HFF-Myc (cell line): Measurements from ENCODE around the gene SHC1.
A peak's percentile ranks its signal among the peaks of the same experiment; 100 is the strongest.
"Not testable (repeated sequence)": the region's sequence is repeated elsewhere in the genome, so short reads cannot be mapped to it uniquely, and the experiment has no call there.

Experiments
- DNase-seq: peaks from one replicate; pipeline ENCODE4 v3.0.0-alpha.2; 2011; ENCODE audit warnings: low read depth; ENCODE audit errors: extremely low read depth
- H3K4me3 ChIP-seq: replicated peaks from 2 replicates; pipeline ENCODE4 v1.5.1; 2011; ENCODE audit warnings: low read depth, mild to moderate bottlenecking, control low read depth, low read length
- CTCF ChIP-seq: IDR thresholded peaks from 2 replicates; pipeline ENCODE4 v1.5.1; 2012; ENCODE audit warnings: mild to moderate bottlenecking, low read depth, low read length, control low read depth; ENCODE audit errors: missing control alignments

Gene SHC1

GRCh38 chr1:154998818-154999570, 28.4 kb upstream of the SHC1 start:
- peak overlapping the region; percentile 61 for H3K4me3 ChIP-seq

GRCh38 chr1:154998201-154998780, 27.7 kb upstream of the SHC1 start:
- H3K4me3 ChIP-seq, result no peak overlapping the region
- no peak for TF ChIP-seq CTCF
- DNase-seq, result no peak

More at GRCh38 chr1:154998818-154999570, 28.4 kb upstream of the SHC1 start:
- DNase-seq, result peak; percentile 64
- TF ChIP-seq CTCF, result peak; percentile 98

GRCh38 chr1:154996966-154997701, 26.6 kb upstream of the SHC1 start:
- no peak overlapping the region for H3K4me3 ChIP-seq
- DNase-seq, result no peak
- TF ChIP-seq CTCF, result no peak

- not testable (repeated sequence) for H3K4me3 ChIP-seq, DNase-seq
- peak; percentile 50 for TF ChIP-seq CTCF
Measured at GRCh38 chr1:154995301-154995983, 24.9 kb upstream of the SHC1 start.

GRCh38 chr1:154994591-154994990, 24.0 kb upstream of the SHC1 start:
- DNase-seq, result no peak
- no peak overlapping the region for H3K4me3 ChIP-seq
- no peak for TF ChIP-seq CTCF

- no peak for DNase-seq
- no peak overlapping the region for H3K4me3 ChIP-seq
- TF ChIP-seq CTCF, result no peak
Measured at GRCh38 chr1:154994269-154994587, 23.7 kb upstream of the SHC1 start.
